Suprapubic skin (tissue), 4 donors: ENCODE results near the gene SCNN1B. TPM values are rescaled to one million over a fixed set of nuclear protein-coding genes. Genes with fewer than 3 reads are reported as not detected.
A peak's percentile ranks its signal among the peaks of the same experiment; 100 is the strongest.
"Not testable (repeated sequence)": the region's sequence is repeated elsewhere in the genome, so short reads cannot be mapped to it uniquely, and the experiment has no call there.

Experiments
- DNase-seq, 2 donors: peaks; one replicate each; pipeline ENCODE4 v3.0.0-alpha.2; 2019; ENCODE audit warnings: low spot score in 2 of 2
- H3K27ac ChIP-seq: fragments of 200-600 bp; sonication (generic); one replicate; pipeline ENCODE4 v1.5.1; 2019
- H3K27me3 ChIP-seq: fragments of 200-600 bp; sonication (generic); one replicate; pipeline ENCODE4 v1.5.1; 2019
- H3K36me3 ChIP-seq: fragments of 200-600 bp; sonication (generic); one replicate; pipeline ENCODE4 v1.5.1; 2019
- H3K4me1 ChIP-seq: fragments of 200-600 bp; sonication (generic); one replicate; pipeline ENCODE4 v1.5.1; 2019
- H3K4me3 ChIP-seq: fragments of 200-600 bp; sonication (generic); one replicate; pipeline ENCODE4 v1.5.1; 2019; ENCODE audit warnings: mild to moderate bottlenecking
- H3K9me3 ChIP-seq: fragments of 200-600 bp; sonication (generic); one replicate; pipeline ENCODE4 v1.5.1; 2019
- CTCF ChIP-seq, 2 donors: fragments of 200-600 bp in 1 of 2; fragments of 450-650 bp in 1 of 2; sonication (generic) in 1 of 2; IDR thresholded peaks; one replicate each; pipeline ENCODE4 v1.5.1; 2016 to 2019; ENCODE audit warnings: antibody characterized with exemption in 2 of 2, mild to moderate bottlenecking in 1 of 2, moderate library complexity in 1 of 2
- EP300 ChIP-seq: sonication (generic); formaldehyde crosslinking; IDR thresholded peaks from one replicate; pipeline ENCODE4 v1.6.1; 2017; ENCODE audit warnings: antibody characterized with exemption
- POLR2A ChIP-seq, 2 donors: fragments of 450-650 bp; IDR thresholded peaks; one replicate each; pipeline ENCODE4 v1.6.1; 2017; ENCODE audit warnings: antibody characterized with exemption in 2 of 2, mild to moderate bottlenecking in 2 of 2, moderate library complexity in 2 of 2
- POLR2AphosphoS5 ChIP-seq, 3 donors: sonication (generic); formaldehyde crosslinking; IDR thresholded peaks; one replicate each; pipeline ENCODE4 v1.6.1; 2017; ENCODE audit warnings: antibody characterized with exemption in 3 of 3
- WGBS: methylation state at CpG from one replicate; pipeline ENCODE4 v1.1.5; 2018; 5-methylcytosine and 5-hydroxymethylcytosine counted together
- total RNA-seq, 4 donors: library from RNA; depleted of rRNA; stranded (reverse); fragments of >200 nt; gene quantifications; one replicate each; pipeline ENCODE4 v1.1.0, GENCODE V29; 2016

SCNN1B gene
- 10 to 100 TPM; 36.8 to 73.6 (median 64.1) TPM for total RNA-seq

- Histone ChIP-seq H3K4me1 (peaks cover 8% of the 10 kb centered on the region), H3K27me3 (peaks cover 24% of the 10 kb centered on the region), H3K9me3 (no peaks in the 10 kb centered on the region), H3K4me3 (peak within 1 kb of the TSS; percentile 40), H3K27ac (no peak within 1 kb of the TSS), H3K36me3 (no peaks in the 10 kb centered on the region)
- TF ChIP-seq POLR2A (IDR thresholded peaks at IDR 0.05) (no peak), POLR2AphosphoS5 (IDR thresholded peaks at IDR 0.05) (no peak), CTCF (IDR thresholded peaks at IDR 0.05) (no peak), EP300 (no peak)
- DNase-seq = no peak
- WGBS = 6% methylated on average over 48 of the region's 81 CpGs
Measured at GRCh38 chr16:23302045-23302956, at the start of gene SCNN1B. SCNN1B (plus strand) TSS chr16:23302302; CDS start chr16:23348600, 46,298 bp downstream.

- TF ChIP-seq POLR2AphosphoS5 (IDR thresholded peaks at IDR 0.05) (no peak), POLR2A (IDR thresholded peaks at IDR 0.05) (no peak), CTCF (IDR thresholded peaks at IDR 0.05) (no peak), EP300 (no peak)
- no peaks in the 10 kb centered on the region for H3K27me3 ChIP-seq
- WGBS = 93% methylated on average over 5 of the region's 5 CpGs
- H3K27ac ChIP-seq = no peak overlapping the region
- peaks cover 4% of the 10 kb centered on the region for H3K4me1 ChIP-seq
- no peaks in the 10 kb centered on the region for H3K9me3 ChIP-seq
- H3K36me3 ChIP-seq = no peaks in the 10 kb centered on the region
- H3K4me3 ChIP-seq = no peak overlapping the region
- no peak for DNase-seq
Measured at GRCh38 chr16:23252310-23252709, 49.8 kb upstream of the SCNN1B start.

- H3K4me3 ChIP-seq, H3K4me1 ChIP-seq, H3K36me3 ChIP-seq, DNase-seq, H3K27me3 ChIP-seq, H3K27ac ChIP-seq, H3K9me3 ChIP-seq: not testable (repeated sequence)
- 88% methylated on average over 1 of the region's 1 CpG for WGBS
Measured at GRCh38 chr16:23253650-23254049, 48.5 kb upstream of the SCNN1B start.

GRCh38 chr16:23254338-23254737, 47.8 kb upstream of the SCNN1B start:
- H3K36me3 ChIP-seq = no peaks in the 10 kb centered on the region
- 57% methylated on average over 4 of the region's 4 CpGs for WGBS
- DNase-seq = no peak
- H3K9me3 ChIP-seq = no peaks in the 10 kb centered on the region
- H3K27ac ChIP-seq = no peak overlapping the region
- H3K4me3 ChIP-seq = no peak overlapping the region
- H3K4me1 ChIP-seq = peaks cover 12% of the 10 kb centered on the region
- no peak for TF ChIP-seq CTCF (IDR thresholded peaks at IDR 0.05)
- TF ChIP-seq POLR2A (IDR thresholded peaks at IDR 0.05) = no peak
- no peak for TF ChIP-seq EP300
- TF ChIP-seq POLR2AphosphoS5 (IDR thresholded peaks at IDR 0.05) = no peak
- no peaks in the 10 kb centered on the region for H3K27me3 ChIP-seq

- no peaks in the 10 kb centered on the region for H3K36me3 ChIP-seq
- no peak for DNase-seq
- H3K27me3 ChIP-seq = no peaks in the 10 kb centered on the region
- H3K4me3 ChIP-seq = no peak overlapping the region
- H3K4me1 ChIP-seq = peaks cover 16% of the 10 kb centered on the region
- no peaks in the 10 kb centered on the region for H3K9me3 ChIP-seq
- no peak for TF ChIP-seq CTCF (IDR thresholded peaks at IDR 0.05)
- no peak for TF ChIP-seq POLR2AphosphoS5 (IDR thresholded peaks at IDR 0.05)
- no peak for TF ChIP-seq POLR2A (IDR thresholded peaks at IDR 0.05)
- no peak for TF ChIP-seq EP300
- WGBS = 76% methylated on average over 4 of the region's 4 CpGs
- H3K27ac ChIP-seq = no peak overlapping the region
Measured at GRCh38 chr16:23255000-23255399, 47.1 kb upstream of the SCNN1B start.
